A549 (cell line): Measurements from ENCODE around the gene QSOX1. TPM values are rescaled to one million over a fixed set of nuclear protein-coding genes. Genes with fewer than 3 reads are reported as not detected.

Experiments used
- ATAC-seq, 2 experiments: fragments of 200-7000 bp in 1 of 2; fragments of >200 bp in 1 of 2; cut with Nextera tagmentation in 1 of 2; cut with Tn5 transposase in 1 of 2; 3 replicates each; pipeline versions ENCODE4 v1.8.0 to v1.9.1; 2018 to 2020; ENCODE audit warnings: mild to moderate bottlenecking in 1 of 2, moderate library complexity in 1 of 2
- CTCF ChIA-PET: fragments of 300-600 bp; sonication (Branson Sonifier 250); formaldehyde crosslinking; extraction: SDS; loops from one replicate; lab custom pipeline; 2021; ENCODE audit warnings: antibody characterized with exemption, inconsistent platforms; lab: Yijun Ruan, JAX
- POLR2A ChIA-PET: fragments of 350-600 bp; formaldehyde crosslinking; extraction: SDS; loops from one replicate; lab custom pipeline; 2021; ENCODE audit warnings: antibody characterized with exemption, inconsistent platforms; lab: Yijun Ruan, JAX
- DNase-seq, 2 experiments: peaks; one replicate each; pipeline versions ENCODE4 v3.0.0 to v3.0.0-alpha.2; 2011 to 2016; ENCODE audit warnings: low read depth in 1 of 2, low spot score in 1 of 2
- FAIRE-seq: peaks from 2 replicates; lab custom pipeline; 2011; peaks lifted over from hg19 to GRCh38; lab: Jason Lieb, UNC
- H3K27ac ChIP-seq, 2 experiments: fragments of >200 bp; sonication (Bioruptor Twin); formaldehyde crosslinking; 3 replicates each; pipeline ENCODE4 v1.5.1; 2016 to 2017
- H3K4me1 ChIP-seq: fragments of >200 bp; sonication (Bioruptor Twin); formaldehyde crosslinking; 3 replicates; pipeline ENCODE4 v1.6.1; 2016
- H3K4me2 ChIP-seq: fragments of >200 bp; sonication (Bioruptor Twin); formaldehyde crosslinking; 3 replicates; pipeline ENCODE4 v1.6.1; 2016
- H3K4me3 ChIP-seq: fragments of >200 bp; sonication (Bioruptor Twin); formaldehyde crosslinking; 3 replicates; pipeline ENCODE4 v1.5.1; 2016
- H3K9me3 ChIP-seq: fragments of >200 bp; sonication (Bioruptor Twin); formaldehyde crosslinking; 3 replicates; pipeline ENCODE4 v1.6.1; 2016
- CBX2 ChIP-seq: fragments of 200-600 bp; sonication (generic); IDR thresholded peaks from 2 replicates; pipeline ENCODE4 v1.6.1; 2016; ENCODE audit warnings: low read depth, mild to moderate bottlenecking, borderline replicate concordance
- CBX8 ChIP-seq: fragments of 200-600 bp; sonication (generic); IDR thresholded peaks from 2 replicates; pipeline ENCODE4 v1.6.1; 2016
- CHD2 ChIP-seq: fragments of 150-350 bp; IDR thresholded peaks from 2 replicates; pipeline ENCODE4 v1.6.1; 2014; ENCODE audit warnings: low read length; ENCODE audit not compliant: partially characterized antibody
- CHD4 ChIP-seq: fragments of 200-600 bp; sonication (generic); IDR thresholded peaks from 2 replicates; pipeline ENCODE4 v1.6.1; 2016; ENCODE audit warnings: antibody characterized with exemption, mild to moderate bottlenecking, borderline replicate concordance
- EHF ChIP-seq: fragments of 250-450 bp; sonication (Bioruptor Pico); IDR thresholded peaks from 2 replicates; pipeline ENCODE4 v1.5.0; 2020; ENCODE audit warnings: mild to moderate bottlenecking
- EHMT2 ChIP-seq: fragments of 200-600 bp; sonication (generic); IDR thresholded peaks from 2 replicates; pipeline ENCODE4 v1.6.1; 2016; ENCODE audit warnings: antibody characterized with exemption, low read depth, mild to moderate bottlenecking, moderate library complexity
- FOSL2 ChIP-seq, 2 experiments: fragments of 450-650 bp in 1 of 2; fragments of >200 bp in 1 of 2; sonication (Bioruptor Twin) in 1 of 2; formaldehyde crosslinking; IDR thresholded peaks; 2 replicates each; pipeline versions ENCODE4 v1.5.0 to v1.6.1; 2016 to 2020; ENCODE audit warnings: mild to moderate bottlenecking in 1 of 2, moderate library complexity in 1 of 2
- FOXS1 ChIP-seq: fragments of 250-450 bp; sonication (Bioruptor Pico); IDR thresholded peaks from 2 replicates; pipeline ENCODE4 v1.5.0; 2020; ENCODE audit warnings: mild to moderate bottlenecking, moderate library complexity
- HDAC2 ChIP-seq: fragments of 200-600 bp; sonication (generic); IDR thresholded peaks from 2 replicates; pipeline ENCODE4 v1.6.1; 2016
- HEYL ChIP-seq: fragments of 250-450 bp; sonication (Bioruptor Pico); IDR thresholded peaks from 2 replicates; pipeline ENCODE4 v1.8.0; 2021; ENCODE audit warnings: mild to moderate bottlenecking, moderate library complexity
- HOXB13 ChIP-seq: fragments of 250-450 bp; sonication (Bioruptor Pico); IDR thresholded peaks from 2 replicates; pipeline ENCODE4 v1.5.0; 2020; ENCODE audit warnings: low read depth, mild to moderate bottlenecking, moderate library complexity
- JUNB ChIP-seq: fragments of >200 bp; sonication (Bioruptor Twin); formaldehyde crosslinking; IDR thresholded peaks from 2 replicates; pipeline ENCODE4 v1.6.1; 2016
- KDM1A ChIP-seq: fragments of 200-600 bp; sonication (generic); IDR thresholded peaks from 2 replicates; pipeline ENCODE4 v1.6.1; 2016; ENCODE audit warnings: low read depth, mild to moderate bottlenecking
- MAZ ChIP-seq: fragments of 150-350 bp; IDR thresholded peaks from 2 replicates; pipeline ENCODE4 v1.6.1; 2014; ENCODE audit warnings: antibody characterized with exemption, low read depth, low read length, borderline replicate concordance
- NFE2L2 ChIP-seq: fragments of 150-350 bp; conservative IDR thresholded peaks from 2 replicates; pipeline ENCODE4 v1.6.1; 2014; ENCODE audit warnings: low read length
- POLR2AphosphoS2 ChIP-seq: conservative IDR thresholded peaks from 2 replicates; pipeline ENCODE4 v1.6.1; 2012; ENCODE audit warnings: low read length, improper control_type of control experiment, inconsistent platforms
- TFCP2L1 ChIP-seq: fragments of 250-450 bp; sonication (Bioruptor Pico); IDR thresholded peaks from 2 replicates; pipeline ENCODE4 v1.5.0; 2021; ENCODE audit warnings: mild to moderate bottlenecking
- TP53 ChIP-seq: fragments of 250-450 bp; sonication (Bioruptor Pico); IDR thresholded peaks from 2 replicates; pipeline ENCODE4 v1.5.0; 2021; ENCODE audit warnings: mild to moderate bottlenecking, moderate library complexity
- ZFP36 ChIP-seq: fragments of 450-650 bp; IDR thresholded peaks from 2 replicates; pipeline ENCODE4 v1.6.1; 2014; ENCODE audit warnings: borderline replicate concordance; ENCODE audit not compliant: partially characterized antibody
- ZSCAN20 ChIP-seq: fragments of 250-450 bp; sonication (Bioruptor Pico); IDR thresholded peaks from 2 replicates; pipeline ENCODE4 v1.8.0; 2022; ENCODE audit warnings: mild to moderate bottlenecking, moderate library complexity
- WGBS: methylation state at CpG from one replicate; pipeline ENCODE4 v1.1.6; 2017; ENCODE audit errors: missing lambda C conversion rate; 5-methylcytosine and 5-hydroxymethylcytosine counted together
- polyA plus RNA-seq, 4 experiments: library from polyadenylated mRNA; depleted of rRNA in 3 of 4; stranded (reverse); fragments of >200 nt; fragmentation: RNase III in 1 of 4; extraction: RNeasy Plus Mini Kit Qiagen cat#74134 plus additional on column Dnase treatment in 1 of 4; gene quantifications; 2 replicates in 3 of 4; 3 replicates in 1 of 4; pipeline ENCODE4 v1.2.3, GENCODE V29; 2011 to 2017
- TF ChIP-seq, protein P1 (sequence below): fragments of >200 bp; sonication (Bioruptor Twin); formaldehyde crosslinking; IDR thresholded peaks from 3 replicates; pipeline ENCODE4 v1.6.1; 2016
- TF ChIP-seq, protein P2 (sequence below): IDR thresholded peaks from 2 replicates; pipeline ENCODE4 v1.6.1; 2012
- TF ChIP-seq, protein P3 (sequence below): fragments of >200 bp; sonication (Bioruptor Twin); formaldehyde crosslinking; IDR thresholded peaks from 3 replicates; pipeline ENCODE4 v1.5.1; 2016
- TF ChIP-seq, protein P4 (sequence below): fragments of 150-350 bp; IDR thresholded peaks from 2 replicates; pipeline ENCODE4 v1.6.1; 2014; ENCODE audit warnings: low read depth, mild to moderate bottlenecking, low read length
- TF ChIP-seq, protein P5 (sequence below): IDR thresholded peaks from 2 replicates; pipeline ENCODE4 v1.6.1; 2012; ENCODE audit warnings: low read depth, borderline replicate concordance
- TF ChIP-seq, protein P6 (sequence below): fragments of 250-450 bp; sonication (Bioruptor Pico); IDR thresholded peaks from 2 replicates; pipeline ENCODE4 v1.5.0; 2020; ENCODE audit warnings: low read depth, mild to moderate bottlenecking, moderate library complexity

Gene QSOX1
- polyA plus RNA-seq, 2 of the 4 experiments (the other 2 are of a cell fraction), result 43.8 to 60.2 TPM

DNA sequence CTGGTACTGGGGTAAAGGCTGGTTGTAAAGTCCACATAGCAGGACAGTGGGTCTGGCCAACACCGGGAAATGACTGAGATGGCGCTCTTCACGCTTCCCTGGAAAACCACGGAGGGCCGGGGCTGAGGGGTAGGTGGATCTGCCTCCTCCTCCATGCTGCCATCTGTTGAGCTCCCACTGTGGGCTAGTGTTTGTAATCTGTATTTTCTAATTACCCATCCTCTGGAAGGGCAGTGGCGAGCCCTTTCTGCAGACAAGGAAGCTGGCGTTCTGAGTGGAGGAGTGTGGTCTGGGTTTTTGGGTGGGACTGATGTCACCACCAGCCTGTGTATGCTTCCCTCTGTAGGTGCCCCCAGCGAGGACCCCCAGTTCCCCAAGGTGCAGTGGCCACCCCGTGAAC, 41.2 kb downstream of the QSOX1 start (continued):
- TF ChIP-seq ZSCAN20, result no peak
- TF ChIP-seq CHD2, result no peak
- TF ChIP-seq POLR2AphosphoS2, result no peak
- no peak for TF ChIP-seq ZFP36
- TF ChIP-seq, protein P1, sequence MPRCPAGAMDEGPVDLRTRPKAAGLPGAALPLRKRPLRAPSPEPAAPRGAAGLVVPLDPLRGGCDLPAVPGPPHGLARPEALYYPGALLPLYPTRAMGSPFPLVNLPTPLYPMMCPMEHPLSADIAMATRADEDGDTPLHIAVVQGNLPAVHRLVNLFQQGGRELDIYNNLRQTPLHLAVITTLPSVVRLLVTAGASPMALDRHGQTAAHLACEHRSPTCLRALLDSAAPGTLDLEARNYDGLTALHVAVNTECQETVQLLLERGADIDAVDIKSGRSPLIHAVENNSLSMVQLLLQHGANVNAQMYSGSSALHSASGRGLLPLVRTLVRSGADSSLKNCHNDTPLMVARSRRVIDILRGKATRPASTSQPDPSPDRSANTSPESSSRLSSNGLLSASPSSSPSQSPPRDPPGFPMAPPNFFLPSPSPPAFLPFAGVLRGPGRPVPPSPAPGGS, result no peak
- TF ChIP-seq HEYL (CRISPR knock-in tag), result no peak
- no peak for TF ChIP-seq JUNB
- TF ChIP-seq TP53 (CRISPR knock-in tag), result no peak

DNA sequence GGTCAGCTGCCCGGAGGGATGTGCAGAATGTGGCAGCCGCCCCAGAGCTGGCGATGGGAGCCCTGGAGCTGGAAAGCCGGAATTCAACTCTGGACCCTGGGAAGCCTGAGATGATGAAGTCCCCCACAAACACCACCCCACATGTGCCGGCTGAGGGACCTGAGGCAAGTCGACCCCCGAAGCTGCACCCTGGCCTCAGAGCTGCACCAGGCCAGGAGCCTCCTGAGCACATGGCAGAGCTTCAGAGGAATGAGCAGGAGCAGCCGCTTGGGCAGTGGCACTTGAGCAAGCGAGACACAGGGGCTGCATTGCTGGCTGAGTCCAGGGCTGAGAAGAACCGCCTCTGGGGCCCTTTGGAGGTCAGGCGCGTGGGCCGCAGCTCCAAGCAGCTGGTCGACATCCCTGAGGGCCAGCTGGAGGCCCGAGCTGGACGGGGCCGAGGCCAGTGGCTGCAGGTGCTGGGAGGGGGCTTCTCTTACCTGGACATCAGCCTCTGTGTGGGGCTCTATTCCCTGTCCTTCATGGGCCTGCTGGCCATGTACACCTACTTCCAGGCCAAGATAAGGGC, 41.9 kb downstream of the QSOX1 start:
- no peak for ATAC-seq
- TF ChIP-seq MAZ (no peak), KDM1A (no peak), TP53 (CRISPR knock-in tag) (no peak), NFE2L2 (no peak), FOSL2 (IDR thresholded peaks at IDR 0.05) (no peak), FOSL2 (CRISPR knock-in tag; IDR thresholded peaks at IDR 0.05) (no peak), CBX8 (no peak), HEYL (CRISPR knock-in tag) (no peak), CBX2 (no peak), CHD4 (no peak), HDAC2 (no peak)
- TF ChIP-seq, protein P2, sequence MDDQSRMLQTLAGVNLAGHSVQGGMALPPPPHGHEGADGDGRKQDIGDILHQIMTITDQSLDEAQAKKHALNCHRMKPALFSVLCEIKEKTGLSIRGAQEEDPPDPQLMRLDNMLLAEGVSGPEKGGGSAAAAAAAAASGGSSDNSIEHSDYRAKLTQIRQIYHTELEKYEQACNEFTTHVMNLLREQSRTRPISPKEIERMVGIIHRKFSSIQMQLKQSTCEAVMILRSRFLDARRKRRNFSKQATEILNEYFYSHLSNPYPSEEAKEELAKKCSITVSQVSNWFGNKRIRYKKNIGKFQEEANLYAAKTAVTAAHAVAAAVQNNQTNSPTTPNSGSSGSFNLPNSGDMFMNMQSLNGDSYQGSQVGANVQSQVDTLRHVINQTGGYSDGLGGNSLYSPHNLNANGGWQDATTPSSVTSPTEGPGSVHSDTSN, result no peak
- TF ChIP-seq, protein P3, sequence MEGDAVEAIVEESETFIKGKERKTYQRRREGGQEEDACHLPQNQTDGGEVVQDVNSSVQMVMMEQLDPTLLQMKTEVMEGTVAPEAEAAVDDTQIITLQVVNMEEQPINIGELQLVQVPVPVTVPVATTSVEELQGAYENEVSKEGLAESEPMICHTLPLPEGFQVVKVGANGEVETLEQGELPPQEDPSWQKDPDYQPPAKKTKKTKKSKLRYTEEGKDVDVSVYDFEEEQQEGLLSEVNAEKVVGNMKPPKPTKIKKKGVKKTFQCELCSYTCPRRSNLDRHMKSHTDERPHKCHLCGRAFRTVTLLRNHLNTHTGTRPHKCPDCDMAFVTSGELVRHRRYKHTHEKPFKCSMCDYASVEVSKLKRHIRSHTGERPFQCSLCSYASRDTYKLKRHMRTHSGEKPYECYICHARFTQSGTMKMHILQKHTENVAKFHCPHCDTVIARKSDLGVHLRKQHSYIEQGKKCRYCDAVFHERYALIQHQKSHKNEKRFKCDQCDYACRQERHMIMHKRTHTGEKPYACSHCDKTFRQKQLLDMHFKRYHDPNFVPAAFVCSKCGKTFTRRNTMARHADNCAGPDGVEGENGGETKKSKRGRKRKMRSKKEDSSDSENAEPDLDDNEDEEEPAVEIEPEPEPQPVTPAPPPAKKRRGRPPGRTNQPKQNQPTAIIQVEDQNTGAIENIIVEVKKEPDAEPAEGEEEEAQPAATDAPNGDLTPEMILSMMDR, result no peak
- TF ChIP-seq, protein P4, sequence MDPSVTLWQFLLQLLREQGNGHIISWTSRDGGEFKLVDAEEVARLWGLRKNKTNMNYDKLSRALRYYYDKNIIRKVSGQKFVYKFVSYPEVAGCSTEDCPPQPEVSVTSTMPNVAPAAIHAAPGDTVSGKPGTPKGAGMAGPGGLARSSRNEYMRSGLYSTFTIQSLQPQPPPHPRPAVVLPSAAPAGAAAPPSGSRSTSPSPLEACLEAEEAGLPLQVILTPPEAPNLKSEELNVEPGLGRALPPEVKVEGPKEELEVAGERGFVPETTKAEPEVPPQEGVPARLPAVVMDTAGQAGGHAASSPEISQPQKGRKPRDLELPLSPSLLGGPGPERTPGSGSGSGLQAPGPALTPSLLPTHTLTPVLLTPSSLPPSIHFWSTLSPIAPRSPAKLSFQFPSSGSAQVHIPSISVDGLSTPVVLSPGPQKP, result no peak
- TF ChIP-seq, all 56 proteins: peak for 0
- 75% methylated on average over 9 of the region's 17 CpGs for WGBS
- POLR2A ChIA-PET, result no interaction called here
- CTCF ChIA-PET, result interaction anchor here (1.0 to 9.2 kb wide), 5 partner anchors 10 to 36 kb away, joined by 3 to 77 read pairs (median 5); partner anchors contain the start of gene LHX4
- H3K4me2 ChIP-seq, result no peak overlapping the region
- H3K27ac ChIP-seq, result no peak overlapping the region
- DNase-seq (no peak), FAIRE-seq (no peak)
- H3K4me3 ChIP-seq, result no peak overlapping the region
- H3K9me3 ChIP-seq, result no peaks in the 10 kb centered on the region
- no peaks in the 10 kb centered on the region for H3K4me1 ChIP-seq

DNA sequence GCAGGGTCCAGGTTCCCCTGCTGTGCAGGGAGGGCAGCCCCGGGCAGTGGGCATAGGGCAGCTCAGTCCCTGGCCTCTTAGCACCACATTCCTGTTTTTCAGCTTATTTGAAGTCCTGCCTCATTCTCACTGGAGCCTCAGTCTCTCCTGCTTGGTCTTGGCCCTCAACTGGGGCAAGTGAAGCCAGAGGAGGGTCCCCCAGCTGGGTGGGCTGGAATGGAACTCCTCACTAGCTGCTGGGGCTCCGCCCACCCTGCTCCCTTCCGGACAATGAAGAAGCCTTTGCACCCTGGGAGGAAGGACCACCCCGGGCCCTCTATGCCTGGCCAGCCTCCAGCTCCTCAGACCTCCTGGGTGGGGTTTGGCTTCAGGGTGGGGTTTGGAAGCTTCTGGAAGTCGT, 42.6 kb downstream of the QSOX1 start:
- ChIA-PET POLR2A (no interaction called here), CTCF (interaction anchor here (0.9 to 9.2 kb wide), 7 partner anchors 11 to 351 kb away, joined by 3 to 77 read pairs (median 5); partner anchors contain the start of gene LHX4)
- TF ChIP-seq KDM1A (no peak), FOXS1 (CRISPR knock-in tag) (no peak), TFCP2L1 (CRISPR knock-in tag) (no peak), HOXB13 (no peak), EHF (no peak), HDAC2 (no peak), EHMT2 (no peak)
- TF ChIP-seq, protein P5, sequence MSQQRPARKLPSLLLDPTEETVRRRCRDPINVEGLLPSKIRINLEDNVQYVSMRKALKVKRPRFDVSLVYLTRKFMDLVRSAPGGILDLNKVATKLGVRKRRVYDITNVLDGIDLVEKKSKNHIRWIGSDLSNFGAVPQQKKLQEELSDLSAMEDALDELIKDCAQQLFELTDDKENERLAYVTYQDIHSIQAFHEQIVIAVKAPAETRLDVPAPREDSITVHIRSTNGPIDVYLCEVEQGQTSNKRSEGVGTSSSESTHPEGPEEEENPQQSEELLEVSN, result no peak
- TF ChIP-seq, protein P6, sequence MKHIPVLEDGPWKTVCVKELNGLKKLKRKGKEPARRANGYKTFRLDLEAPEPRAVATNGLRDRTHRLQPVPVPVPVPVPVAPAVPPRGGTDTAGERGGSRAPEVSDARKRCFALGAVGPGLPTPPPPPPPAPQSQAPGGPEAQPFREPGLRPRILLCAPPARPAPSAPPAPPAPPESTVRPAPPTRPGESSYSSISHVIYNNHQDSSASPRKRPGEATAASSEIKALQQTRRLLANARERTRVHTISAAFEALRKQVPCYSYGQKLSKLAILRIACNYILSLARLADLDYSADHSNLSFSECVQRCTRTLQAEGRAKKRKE (CRISPR knock-in tag), result no peak

More for the DNA sequence above, 42.6 kb downstream of the QSOX1 start:
- no peak overlapping the region for H3K27ac ChIP-seq
- no peaks in the 10 kb centered on the region for H3K4me1 ChIP-seq
- FAIRE-seq (no peak), DNase-seq (no peak), ATAC-seq (no peak)
- H3K4me2 ChIP-seq, result no peak overlapping the region
- H3K9me3 ChIP-seq, result no peaks in the 10 kb centered on the region
- H3K4me3 ChIP-seq, result no peak overlapping the region
- 90% methylated on average over 5 of the region's 5 CpGs for WGBS
